ENCODE measurements around the gene PGRMC2.

PGRMC2 gene

DNA sequence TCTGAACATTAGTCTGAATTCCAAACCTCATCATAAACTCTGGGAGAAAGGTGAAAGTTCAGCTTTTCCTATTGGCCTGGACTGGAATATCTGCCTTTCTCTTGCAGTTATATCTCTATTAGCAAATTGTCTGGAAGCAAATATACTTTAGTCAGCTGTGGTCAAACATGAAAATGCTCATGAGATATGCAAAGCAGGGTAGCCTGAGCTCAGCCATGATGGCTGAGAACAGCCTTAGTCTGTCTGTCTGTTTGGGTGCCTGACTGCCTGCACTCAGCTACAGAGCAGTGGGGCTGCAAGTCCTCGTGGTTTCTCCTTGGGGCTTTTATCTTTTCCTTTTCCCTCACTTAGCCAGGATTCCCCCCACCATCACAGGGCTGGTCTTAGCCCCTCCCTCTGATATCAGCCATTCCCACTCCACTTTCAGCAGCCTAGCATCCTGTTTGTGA is 19.5 kb upstream of the PGRMC2 start:
- TF ChIP-seq OSR1 (CRISPR knock-in tag; IDR thresholded peaks at IDR 0.05) = no peak
- TF ChIP-seq ZFP3 (CRISPR knock-in tag; IDR thresholded peaks at IDR 0.05) = no peak
- no peak for TF ChIP-seq ZNF565 (CRISPR knock-in tag; conservative IDR thresholded peaks at IDR 0.05; ENCODE audit: low read depth)
- TF ChIP-seq, protein P1, sequence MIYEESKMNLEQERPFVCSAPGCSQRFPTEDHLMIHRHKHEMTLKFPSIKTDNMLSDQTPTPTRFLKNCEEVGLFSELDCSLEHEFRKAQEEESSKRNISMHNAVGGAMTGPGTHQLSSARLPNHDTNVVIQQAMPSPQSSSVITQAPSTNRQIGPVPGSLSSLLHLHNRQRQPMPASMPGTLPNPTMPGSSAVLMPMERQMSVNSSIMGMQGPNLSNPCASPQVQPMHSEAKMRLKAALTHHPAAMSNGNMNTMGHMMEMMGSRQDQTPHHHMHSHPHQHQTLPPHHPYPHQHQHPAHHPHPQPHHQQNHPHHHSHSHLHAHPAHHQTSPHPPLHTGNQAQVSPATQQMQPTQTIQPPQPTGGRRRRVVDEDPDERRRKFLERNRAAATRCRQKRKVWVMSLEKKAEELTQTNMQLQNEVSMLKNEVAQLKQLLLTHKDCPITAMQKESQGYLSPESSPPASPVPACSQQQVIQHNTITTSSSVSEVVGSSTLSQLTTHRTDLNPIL (CRISPR knock-in tag; IDR thresholded peaks at IDR 0.05; ENCODE audit: low read depth) = no peak
- TF ChIP-seq ESRRG (CRISPR knock-in tag; IDR thresholded peaks at IDR 0.05) = no peak
- TF ChIP-seq, protein P2, sequence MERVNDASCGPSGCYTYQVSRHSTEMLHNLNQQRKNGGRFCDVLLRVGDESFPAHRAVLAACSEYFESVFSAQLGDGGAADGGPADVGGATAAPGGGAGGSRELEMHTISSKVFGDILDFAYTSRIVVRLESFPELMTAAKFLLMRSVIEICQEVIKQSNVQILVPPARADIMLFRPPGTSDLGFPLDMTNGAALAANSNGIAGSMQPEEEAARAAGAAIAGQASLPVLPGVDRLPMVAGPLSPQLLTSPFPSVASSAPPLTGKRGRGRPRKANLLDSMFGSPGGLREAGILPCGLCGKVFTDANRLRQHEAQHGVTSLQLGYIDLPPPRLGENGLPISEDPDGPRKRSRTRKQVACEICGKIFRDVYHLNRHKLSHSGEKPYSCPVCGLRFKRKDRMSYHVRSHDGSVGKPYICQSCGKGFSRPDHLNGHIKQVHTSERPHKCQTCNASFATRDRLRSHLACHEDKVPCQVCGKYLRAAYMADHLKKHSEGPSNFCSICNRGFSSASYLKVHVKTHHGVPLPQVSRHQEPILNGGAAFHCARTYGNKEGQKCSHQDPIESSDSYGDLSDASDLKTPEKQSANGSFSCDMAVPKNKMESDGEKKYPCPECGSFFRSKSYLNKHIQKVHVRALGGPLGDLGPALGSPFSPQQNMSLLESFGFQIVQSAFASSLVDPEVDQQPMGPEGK (CRISPR knock-in tag; IDR thresholded peaks at IDR 0.05; ENCODE audit: borderline replicate concordance) = no peak
- ATAC-seq = no peak

DNA sequence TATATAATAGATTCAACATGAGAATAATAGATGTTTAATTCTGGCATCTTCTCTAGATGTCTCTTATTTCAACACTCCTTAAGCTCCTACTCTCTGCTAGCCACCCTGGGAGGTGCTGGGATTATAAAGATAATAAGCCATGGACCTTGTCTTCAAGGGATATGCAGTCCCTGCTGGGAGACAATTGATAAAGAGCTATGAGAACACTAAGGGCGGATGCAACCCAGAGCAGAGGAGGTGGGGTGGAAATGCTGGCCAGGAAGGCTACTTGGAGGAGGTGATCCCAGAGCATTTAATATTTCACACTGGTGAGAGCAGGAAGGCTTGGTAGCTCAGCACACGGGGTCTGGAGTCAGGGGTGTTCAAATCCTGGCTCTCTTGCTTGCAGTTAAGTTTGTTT is 18.3 kb upstream of the PGRMC2 start:
- no peak for TF ChIP-seq PPARA (CRISPR knock-in tag; IDR thresholded peaks at IDR 0.05; ENCODE audit: borderline replicate concordance)
- TF ChIP-seq, protein P3, sequence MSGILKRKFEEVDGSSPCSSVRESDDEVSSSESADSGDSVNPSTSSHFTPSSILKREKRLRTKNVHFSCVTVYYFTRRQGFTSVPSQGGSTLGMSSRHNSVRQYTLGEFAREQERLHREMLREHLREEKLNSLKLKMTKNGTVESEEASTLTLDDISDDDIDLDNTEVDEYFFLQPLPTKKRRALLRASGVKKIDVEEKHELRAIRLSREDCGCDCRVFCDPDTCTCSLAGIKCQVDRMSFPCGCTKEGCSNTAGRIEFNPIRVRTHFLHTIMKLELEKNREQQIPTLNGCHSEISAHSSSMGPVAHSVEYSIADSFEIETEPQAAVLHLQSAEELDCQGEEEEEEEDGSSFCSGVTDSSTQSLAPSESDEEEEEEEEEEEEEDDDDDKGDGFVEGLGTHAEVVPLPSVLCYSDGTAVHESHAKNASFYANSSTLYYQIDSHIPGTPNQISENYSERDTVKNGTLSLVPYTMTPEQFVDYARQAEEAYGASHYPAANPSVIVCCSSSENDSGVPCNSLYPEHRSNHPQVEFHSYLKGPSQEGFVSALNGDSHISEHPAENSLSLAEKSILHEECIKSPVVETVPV (CRISPR knock-in tag; IDR thresholded peaks at IDR 0.05) = no peak
- TF ChIP-seq ARNTL (CRISPR knock-in tag; IDR thresholded peaks at IDR 0.05; ENCODE audit: borderline replicate concordance, low read depth) = no peak
- no peak for TF ChIP-seq TCF4 (CRISPR knock-in tag; IDR thresholded peaks at IDR 0.05; ENCODE audit: borderline replicate concordance)
- no peak for TF ChIP-seq ZNF8 (CRISPR knock-in tag; IDR thresholded peaks at IDR 0.05)
- TF ChIP-seq ZNF565 (CRISPR knock-in tag; conservative IDR thresholded peaks at IDR 0.05; ENCODE audit: low read depth) = no peak
- TF ChIP-seq, protein P4, sequence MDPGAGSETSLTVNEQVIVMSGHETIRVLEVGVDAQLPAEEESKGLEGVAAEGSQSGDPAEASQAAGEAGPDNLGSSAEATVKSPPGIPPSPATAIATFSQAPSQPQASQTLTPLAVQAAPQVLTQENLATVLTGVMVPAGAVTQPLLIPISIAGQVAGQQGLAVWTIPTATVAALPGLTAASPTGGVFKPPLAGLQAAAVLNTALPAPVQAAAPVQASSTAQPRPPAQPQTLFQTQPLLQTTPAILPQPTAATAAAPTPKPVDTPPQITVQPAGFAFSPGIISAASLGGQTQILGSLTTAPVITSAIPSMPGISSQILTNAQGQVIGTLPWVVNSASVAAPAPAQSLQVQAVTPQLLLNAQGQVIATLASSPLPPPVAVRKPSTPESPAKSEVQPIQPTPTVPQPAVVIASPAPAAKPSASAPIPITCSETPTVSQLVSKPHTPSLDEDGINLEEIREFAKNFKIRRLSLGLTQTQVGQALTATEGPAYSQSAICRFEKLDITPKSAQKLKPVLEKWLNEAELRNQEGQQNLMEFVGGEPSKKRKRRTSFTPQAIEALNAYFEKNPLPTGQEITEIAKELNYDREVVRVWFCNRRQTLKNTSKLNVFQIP (CRISPR knock-in tag; IDR thresholded peaks at IDR 0.05; ENCODE audit: borderline replicate concordance, low read depth) = no peak
- TF ChIP-seq, protein P1 (CRISPR knock-in tag; IDR thresholded peaks at IDR 0.05; ENCODE audit: low read depth) = no peak
- no peak for TF ChIP-seq GLIS3 (CRISPR knock-in tag; IDR thresholded peaks at IDR 0.05)
- no peak for TF ChIP-seq RARB (CRISPR knock-in tag; IDR thresholded peaks at IDR 0.05)
- TF ChIP-seq, protein P5, sequence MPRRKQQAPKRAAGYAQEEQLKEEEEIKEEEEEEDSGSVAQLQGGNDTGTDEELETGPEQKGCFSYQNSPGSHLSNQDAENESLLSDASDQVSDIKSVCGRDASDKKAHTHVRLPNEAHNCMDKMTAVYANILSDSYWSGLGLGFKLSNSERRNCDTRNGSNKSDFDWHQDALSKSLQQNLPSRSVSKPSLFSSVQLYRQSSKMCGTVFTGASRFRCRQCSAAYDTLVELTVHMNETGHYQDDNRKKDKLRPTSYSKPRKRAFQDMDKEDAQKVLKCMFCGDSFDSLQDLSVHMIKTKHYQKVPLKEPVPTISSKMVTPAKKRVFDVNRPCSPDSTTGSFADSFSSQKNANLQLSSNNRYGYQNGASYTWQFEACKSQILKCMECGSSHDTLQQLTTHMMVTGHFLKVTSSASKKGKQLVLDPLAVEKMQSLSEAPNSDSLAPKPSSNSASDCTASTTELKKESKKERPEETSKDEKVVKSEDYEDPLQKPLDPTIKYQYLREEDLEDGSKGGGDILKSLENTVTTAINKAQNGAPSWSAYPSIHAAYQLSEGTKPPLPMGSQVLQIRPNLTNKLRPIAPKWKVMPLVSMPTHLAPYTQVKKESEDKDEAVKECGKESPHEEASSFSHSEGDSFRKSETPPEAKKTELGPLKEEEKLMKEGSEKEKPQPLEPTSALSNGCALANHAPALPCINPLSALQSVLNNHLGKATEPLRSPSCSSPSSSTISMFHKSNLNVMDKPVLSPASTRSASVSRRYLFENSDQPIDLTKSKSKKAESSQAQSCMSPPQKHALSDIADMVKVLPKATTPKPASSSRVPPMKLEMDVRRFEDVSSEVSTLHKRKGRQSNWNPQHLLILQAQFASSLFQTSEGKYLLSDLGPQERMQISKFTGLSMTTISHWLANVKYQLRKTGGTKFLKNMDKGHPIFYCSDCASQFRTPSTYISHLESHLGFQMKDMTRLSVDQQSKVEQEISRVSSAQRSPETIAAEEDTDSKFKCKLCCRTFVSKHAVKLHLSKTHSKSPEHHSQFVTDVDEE (CRISPR knock-in tag; IDR thresholded peaks at IDR 0.05) = no peak
- TF ChIP-seq, protein P2 (CRISPR knock-in tag; IDR thresholded peaks at IDR 0.05; ENCODE audit: borderline replicate concordance) = no peak
- no peak for TF ChIP-seq TOX (CRISPR knock-in tag; IDR thresholded peaks at IDR 0.05; ENCODE audit: borderline replicate concordance)
- TF ChIP-seq ZFP3 (CRISPR knock-in tag; IDR thresholded peaks at IDR 0.05) = no peak

More for the DNA sequence above, 18.3 kb upstream of the PGRMC2 start:
- no peak for ATAC-seq
